Ishikawa (cell line): ENCODE measurements around the gene KLK15.

Experiments used
- CEBPB ChIP-seq: IDR thresholded peaks from 2 replicates; pipeline ENCODE4 v1.6.1; 2012
- EP300 ChIP-seq: IDR thresholded peaks from 2 replicates; pipeline ENCODE4 v1.6.1; 2012; ENCODE audit warnings: borderline replicate concordance
- FOXM1 ChIP-seq: IDR thresholded peaks from 2 replicates; pipeline ENCODE4 v1.6.1; 2012; ENCODE audit warnings: low read depth, borderline replicate concordance
- MAX ChIP-seq: IDR thresholded peaks from 2 replicates; pipeline ENCODE4 v1.6.1; 2012
- RAD21 ChIP-seq: IDR thresholded peaks from 2 replicates; pipeline ENCODE4 v1.6.1; 2012; ENCODE audit warnings: low read depth
- REST ChIP-seq: IDR thresholded peaks from 2 replicates; pipeline ENCODE4 v1.6.1; 2012; ENCODE audit warnings: low read depth, mild to moderate bottlenecking
- TAF1 ChIP-seq: IDR thresholded peaks from 2 replicates; pipeline ENCODE4 v1.6.1; 2012; ENCODE audit warnings: low read depth, mild to moderate bottlenecking
- TEAD4 ChIP-seq: IDR thresholded peaks from 2 replicates; pipeline ENCODE4 v1.6.1; 2012
- USF1 ChIP-seq: IDR thresholded peaks from 2 replicates; pipeline ENCODE4 v1.6.1; 2012

GRCh38 chr19:50790922-50791467 lies 42.4 kb downstream of the KLK15 start:
- TF ChIP-seq TAF1 (no peak), REST (no peak), TEAD4 (no peak), MAX (no peak), FOXM1 (no peak), RAD21 (no peak), USF1 (no peak), EP300 (no peak), CEBPB (no peak)
